Pons (tissue), 1 donor: Measurements from ENCODE around the gene STAMBP.

Experiments
- DNase-seq: peaks from one replicate; pipeline ENCODE4 v3.0.0-alpha.2; 2016; ENCODE audit warnings: low spot score

STAMBP gene

GRCh38 chr2:73906847-73907505, 78.2 kb downstream of the STAMBP start:
- DNase-seq: no peak

GRCh38 chr2:73907840-73908452, 79.2 kb downstream of the STAMBP start:
- DNase-seq: peak; percentile 53

- no peak for DNase-seq
Observed at GRCh38 chr2:73908689-73909652, 80.2 kb downstream of the STAMBP start.

DNA sequence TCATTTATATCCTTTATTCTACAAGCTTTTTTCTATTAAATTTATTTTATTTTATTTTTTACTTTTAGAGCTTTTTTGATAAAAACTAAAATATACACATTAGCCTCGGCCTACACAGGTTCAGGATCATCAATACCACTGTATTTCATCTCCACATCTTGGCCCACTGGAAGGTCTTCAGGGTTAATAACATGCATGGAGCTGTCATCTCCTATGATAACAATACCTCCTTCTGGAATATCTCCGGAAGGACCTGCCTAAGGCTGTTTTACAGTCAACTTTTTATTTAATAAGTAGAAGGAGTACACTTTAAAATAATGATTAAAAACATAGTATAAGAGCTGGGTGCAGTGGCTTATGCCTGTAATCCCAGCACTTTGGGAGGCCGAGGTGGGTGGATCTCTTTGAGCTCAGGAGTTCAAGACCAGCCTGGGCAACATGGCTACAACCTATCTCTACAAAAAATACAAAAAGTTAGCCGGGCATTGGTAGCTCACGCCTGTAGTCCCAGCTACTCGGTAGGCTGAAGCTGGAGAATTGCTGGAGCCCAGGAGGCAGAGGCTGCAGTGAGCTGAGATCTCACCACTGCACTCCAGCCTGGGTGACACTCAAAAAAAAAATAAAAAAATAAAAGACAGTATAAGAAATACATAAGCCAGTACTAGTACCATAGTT, 82.2 kb downstream of the STAMBP start:
- DNase-seq: no peak

GRCh38 chr2:73911548-73912208, 82.9 kb downstream of the STAMBP start:
- no peak for DNase-seq

GRCh38 chr2:73913414-73914054, 84.8 kb downstream of the STAMBP start:
- no peak for DNase-seq

GRCh38 chr2:73914667-73915066, 85.9 kb downstream of the STAMBP start:
- no peak for DNase-seq

GRCh38 chr2:73915437-73915993, 86.8 kb downstream of the STAMBP start:
- no peak for DNase-seq

- no peak for DNase-seq
Observed at GRCh38 chr2:73916666-73917065, 87.9 kb downstream of the STAMBP start.

- no peak for DNase-seq
Observed at GRCh38 chr2:73917296-73917695, 88.5 kb downstream of the STAMBP start.

GRCh38 chr2:73917696-73918207, 89.0 kb downstream of the STAMBP start:
- DNase-seq: no peak

- DNase-seq: no peak
Observed at GRCh38 chr2:73918856-73919255, 90.1 kb downstream of the STAMBP start.

DNA sequence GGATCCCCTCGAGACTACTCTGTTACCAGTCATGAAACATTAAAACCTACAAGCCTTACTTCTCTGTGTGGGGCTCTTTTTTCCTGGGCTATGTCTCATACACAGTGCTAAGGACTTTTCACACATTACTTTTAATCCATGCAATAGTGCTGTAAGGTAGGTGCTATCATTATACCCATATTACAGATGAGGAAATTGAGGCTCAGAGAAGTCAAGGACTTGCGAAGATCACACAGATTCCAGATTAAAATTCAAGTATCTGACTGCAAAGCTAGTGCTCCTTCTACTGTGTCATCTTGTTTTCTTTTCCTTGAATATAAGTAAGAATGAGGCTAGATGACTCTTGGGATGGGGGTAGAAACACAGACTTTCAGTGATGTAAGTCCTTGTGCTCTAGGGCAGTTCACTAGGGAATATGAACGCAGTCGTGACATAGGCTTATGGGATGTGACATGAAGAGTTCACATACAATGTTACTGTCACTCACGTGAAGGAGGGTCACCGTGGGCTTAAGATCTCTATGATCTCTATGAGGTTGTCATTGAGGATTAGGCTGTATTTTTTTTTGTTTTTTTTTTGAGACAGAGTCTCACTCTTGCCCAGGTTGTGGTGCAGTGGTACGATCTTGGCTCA, 91.0 kb downstream of the STAMBP start:
- no peak for DNase-seq

DNA sequence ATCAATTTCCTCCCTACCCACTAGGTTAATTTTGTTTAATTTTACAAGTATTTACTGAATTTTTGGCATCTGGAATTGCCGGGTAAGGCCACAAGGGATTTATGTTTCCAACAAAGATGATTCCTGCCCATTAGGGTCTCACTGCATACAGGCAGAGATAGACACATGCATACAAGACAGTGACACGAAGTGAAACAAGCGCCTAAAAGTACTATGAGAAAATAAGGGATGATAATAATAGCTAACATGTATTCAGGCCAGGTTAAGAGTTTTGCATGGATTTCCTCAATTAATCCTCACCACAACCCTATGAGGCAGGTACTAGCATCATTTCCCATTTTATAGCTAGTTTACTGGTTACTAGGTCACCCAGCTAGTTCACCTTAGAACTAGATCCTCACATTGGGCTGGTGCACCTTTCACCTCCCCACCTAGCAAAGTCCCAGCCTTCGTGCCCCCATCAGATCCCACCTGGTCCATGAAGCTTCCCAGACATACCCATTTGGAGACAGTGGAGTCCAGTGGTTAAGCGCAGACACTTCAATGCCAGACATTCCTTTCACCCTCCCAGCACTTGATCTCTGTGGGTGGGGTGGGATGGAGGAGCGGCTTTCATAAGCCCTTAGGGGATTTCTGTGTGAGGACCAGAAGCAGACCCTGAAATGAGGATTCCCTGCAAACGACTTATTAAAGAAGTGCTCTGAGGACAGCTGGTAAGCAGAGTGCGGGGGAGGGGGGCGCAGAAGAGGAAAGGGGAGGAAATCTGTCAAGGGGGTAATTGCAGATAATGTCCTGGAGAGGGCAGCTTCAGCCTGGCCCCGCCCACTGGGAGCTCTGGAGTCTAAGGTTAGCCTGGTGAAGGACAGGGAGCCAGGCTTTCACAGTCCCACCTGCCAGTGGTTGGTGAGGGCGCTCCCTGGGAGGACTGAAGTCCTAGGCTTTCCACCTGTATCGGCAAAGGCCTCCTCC, 92.1 kb downstream of the STAMBP start:
- no peak for DNase-seq

DNA sequence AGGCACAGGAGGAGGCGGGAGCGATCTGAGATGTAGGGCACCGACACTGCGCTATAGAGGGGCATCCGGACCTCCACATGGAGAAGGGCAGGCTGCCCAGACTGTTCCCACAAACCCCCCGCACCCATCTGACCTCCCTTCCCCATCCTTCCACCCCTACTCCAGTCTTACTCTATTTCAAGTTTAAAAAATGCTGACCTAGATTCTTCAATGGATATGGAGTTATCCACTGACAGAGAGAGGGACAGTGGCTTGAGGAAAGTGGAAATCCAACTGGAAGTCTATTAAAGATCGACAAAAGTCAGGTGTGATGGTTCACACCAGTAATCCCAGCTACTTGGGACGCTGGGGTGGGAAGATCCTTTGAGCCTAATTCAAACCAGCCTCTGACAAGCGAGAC, 92.8 kb downstream of the STAMBP start:
- DNase-seq: no peak

GRCh38 chr2:73922681-73923080, 93.9 kb downstream of the STAMBP start:
- no peak for DNase-seq
